Mesothelial cell of epicardium (in vitro differentiated cells): ENCODE data around the gene FES. TPM values are rescaled to one million over a fixed set of nuclear protein-coding genes. Genes with fewer than 3 reads are reported as not detected.

Source experiments
- DNase-seq, 2 experiments: peaks; one replicate each; pipeline ENCODE4 v3.0.0; 2021; ENCODE audit warnings: low spot score in 2 of 2; ENCODE audit not compliant: unreplicated experiment in 2 of 2
- H3K27ac Mint-ChIP-seq: 2 replicates; pipeline ENCODE4 v1.8.0; 2021; ENCODE audit warnings: mixed read lengths
- H3K27me3 Mint-ChIP-seq: 2 replicates; pipeline ENCODE4 v1.8.0; 2021; ENCODE audit warnings: low read depth, mixed read lengths
- H3K36me3 Mint-ChIP-seq: 2 replicates; pipeline ENCODE4 v1.8.0; 2021; ENCODE audit warnings: mixed read lengths
- H3K4me1 Mint-ChIP-seq: 2 replicates; pipeline ENCODE4 v1.8.0; 2021; ENCODE audit warnings: mixed read lengths
- H3K4me3 Mint-ChIP-seq: 2 replicates; pipeline ENCODE4 v1.8.0; 2021; ENCODE audit warnings: mild to moderate bottlenecking, moderate library complexity, mixed read lengths
- H3K9me3 Mint-ChIP-seq: 2 replicates; pipeline ENCODE4 v1.8.0; 2021; ENCODE audit warnings: mixed read lengths
- total RNA-seq: library from RNA; stranded (reverse); gene quantifications from 3 replicates; pipeline ENCODE4 v1.2.1, GENCODE V29; 2021
- TF ChIP-seq, protein P1 (sequence below): fragments of 200-600 bp; sonication (generic); IDR thresholded peaks from one replicate; pipeline ENCODE4 v1.5.0; 2021; ENCODE audit warnings: antibody characterized with exemption; ENCODE audit not compliant: unreplicated experiment

Gene FES
- total RNA-seq, 1 donor from 2014 or later = 32.6 TPM

DNA sequence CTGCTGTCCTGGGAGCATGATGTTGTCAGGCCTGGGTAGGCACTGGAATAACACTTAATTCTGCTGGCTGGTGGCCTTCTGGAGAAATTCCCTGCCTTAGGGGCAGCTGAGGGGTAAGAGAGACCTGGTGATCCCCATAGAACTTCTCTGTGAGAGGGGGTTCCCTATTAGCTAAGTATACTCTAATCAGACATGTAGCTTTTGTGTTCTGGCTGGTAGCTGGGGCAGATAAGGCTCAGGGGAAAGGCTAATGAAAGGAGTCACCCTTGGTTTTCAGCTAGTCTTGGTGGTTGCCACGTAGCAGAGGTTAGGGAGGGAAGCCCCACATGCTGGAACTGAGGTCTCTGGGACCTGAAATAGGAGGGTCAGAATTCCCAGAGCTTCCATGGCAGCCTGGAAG, 49.0 kb downstream of the FES start:
- no peak overlapping the region for H3K4me3 Mint-ChIP-seq
- H3K4me1 Mint-ChIP-seq = peaks cover 27% of the 10 kb centered on the region
- TF ChIP-seq, protein P1, sequence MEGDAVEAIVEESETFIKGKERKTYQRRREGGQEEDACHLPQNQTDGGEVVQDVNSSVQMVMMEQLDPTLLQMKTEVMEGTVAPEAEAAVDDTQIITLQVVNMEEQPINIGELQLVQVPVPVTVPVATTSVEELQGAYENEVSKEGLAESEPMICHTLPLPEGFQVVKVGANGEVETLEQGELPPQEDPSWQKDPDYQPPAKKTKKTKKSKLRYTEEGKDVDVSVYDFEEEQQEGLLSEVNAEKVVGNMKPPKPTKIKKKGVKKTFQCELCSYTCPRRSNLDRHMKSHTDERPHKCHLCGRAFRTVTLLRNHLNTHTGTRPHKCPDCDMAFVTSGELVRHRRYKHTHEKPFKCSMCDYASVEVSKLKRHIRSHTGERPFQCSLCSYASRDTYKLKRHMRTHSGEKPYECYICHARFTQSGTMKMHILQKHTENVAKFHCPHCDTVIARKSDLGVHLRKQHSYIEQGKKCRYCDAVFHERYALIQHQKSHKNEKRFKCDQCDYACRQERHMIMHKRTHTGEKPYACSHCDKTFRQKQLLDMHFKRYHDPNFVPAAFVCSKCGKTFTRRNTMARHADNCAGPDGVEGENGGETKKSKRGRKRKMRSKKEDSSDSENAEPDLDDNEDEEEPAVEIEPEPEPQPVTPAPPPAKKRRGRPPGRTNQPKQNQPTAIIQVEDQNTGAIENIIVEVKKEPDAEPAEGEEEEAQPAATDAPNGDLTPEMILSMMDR = no peak
- no peak overlapping the region for H3K27ac Mint-ChIP-seq
- no peak for DNase-seq
- H3K36me3 Mint-ChIP-seq = peaks cover 6% of the 10 kb centered on the region
- H3K27me3 Mint-ChIP-seq = no peaks in the 10 kb centered on the region
- H3K9me3 Mint-ChIP-seq = no peaks in the 10 kb centered on the region

DNA sequence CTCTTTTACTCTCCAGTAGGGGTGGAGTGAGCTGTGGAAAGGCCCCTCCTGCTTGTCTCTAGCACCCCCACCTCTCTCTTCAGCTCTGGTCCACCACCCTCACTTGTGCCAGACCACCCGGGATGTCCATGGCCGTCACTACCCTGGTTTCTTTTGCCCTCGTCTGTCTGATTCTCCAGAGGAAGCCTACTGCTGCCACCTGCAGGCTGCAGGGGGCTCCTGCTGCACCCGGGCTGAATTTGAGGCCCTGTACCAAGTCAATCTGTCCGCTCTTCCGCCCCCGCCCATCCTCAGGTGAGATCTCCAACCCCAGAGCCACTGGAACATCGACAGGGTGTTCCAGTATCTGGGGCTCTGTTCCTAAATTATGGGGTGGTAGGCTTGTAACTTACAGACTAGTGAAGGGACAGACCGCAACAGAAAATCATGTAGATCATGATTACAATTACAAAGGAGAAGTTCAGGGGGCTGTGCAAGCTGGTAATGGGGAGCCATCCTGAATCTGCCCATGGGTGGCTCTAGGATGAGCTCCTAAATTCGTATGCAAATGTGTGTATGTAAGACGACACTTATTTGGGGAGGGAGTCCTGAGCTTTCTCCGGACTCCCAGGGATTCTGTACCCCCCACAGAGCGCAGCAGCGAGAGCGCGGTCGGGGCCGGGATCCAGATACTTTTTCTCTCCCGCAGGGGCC, 50.1 kb downstream of the FES start:
- peak; percentile 54 to 83 for DNase-seq
- peaks cover 27% of the 10 kb centered on the region for H3K4me1 Mint-ChIP-seq
- peak overlapping the region; percentile 94 for H3K27ac Mint-ChIP-seq
- no peaks in the 10 kb centered on the region for H3K27me3 Mint-ChIP-seq
- no peaks in the 10 kb centered on the region for H3K9me3 Mint-ChIP-seq
- H3K4me3 Mint-ChIP-seq = peak overlapping the region; percentile 86
- H3K36me3 Mint-ChIP-seq = peaks cover 7% of the 10 kb centered on the region
- TF ChIP-seq, protein P1 = peak; percentile 57

DNA sequence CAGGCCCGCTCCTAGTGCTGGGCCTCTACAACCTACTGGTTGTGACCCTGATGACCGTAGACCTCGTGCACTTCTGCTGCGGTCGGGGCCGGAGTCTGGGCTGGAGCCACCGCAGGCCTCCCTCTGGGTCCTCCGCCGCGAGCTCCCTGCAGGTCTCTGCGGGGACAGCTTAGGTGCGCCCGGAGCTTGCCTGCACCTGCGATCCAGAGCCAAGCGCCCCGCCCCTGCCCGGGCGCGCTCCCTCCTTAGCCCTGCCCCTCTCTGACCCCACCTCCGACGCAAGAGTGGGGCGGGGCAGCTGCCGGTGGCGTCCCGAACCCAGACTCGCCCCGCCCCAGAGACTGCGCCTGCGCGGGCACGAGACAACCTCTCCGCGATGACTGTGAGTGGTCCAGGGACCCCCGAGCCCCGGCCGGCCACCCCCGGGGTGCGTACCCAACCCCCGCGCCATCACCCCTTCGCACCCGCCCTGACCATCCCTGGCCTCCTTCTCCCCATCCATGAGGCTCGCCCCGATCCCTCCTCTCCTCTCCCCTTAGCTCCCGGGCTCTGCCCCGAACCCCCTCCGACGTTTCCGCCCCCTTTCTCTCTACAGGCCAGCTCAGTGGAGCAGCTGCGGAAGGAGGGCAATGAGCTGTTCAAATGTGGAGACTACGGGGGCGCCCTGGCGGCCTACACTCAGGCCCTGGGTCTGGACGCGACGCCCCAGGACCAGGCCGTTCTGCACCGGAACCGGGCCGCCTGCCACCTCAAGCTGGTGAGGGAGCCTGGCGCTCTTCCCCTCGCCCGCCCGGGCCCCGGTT, 50.8 kb downstream of the FES start, which contains the start of gene UNC45A:
UNC45A (plus strand) TSS at position 337 of the 803 bp plus-strand sequence; CDS start at position 377, 40 bp downstream.
- H3K27me3 Mint-ChIP-seq = no peaks in the 10 kb centered on the region
- peak within 1 kb of the TSS; percentile 86 for H3K4me3 Mint-ChIP-seq
- H3K36me3 Mint-ChIP-seq = peaks cover 11% of the 10 kb centered on the region
- peak; percentile 88 to 92 for DNase-seq
- peaks cover 27% of the 10 kb centered on the region for H3K4me1 Mint-ChIP-seq
- H3K27ac Mint-ChIP-seq = peak within 1 kb of the TSS; percentile 94
- no peaks in the 10 kb centered on the region for H3K9me3 Mint-ChIP-seq
- TF ChIP-seq, protein P1 = no peak

DNA sequence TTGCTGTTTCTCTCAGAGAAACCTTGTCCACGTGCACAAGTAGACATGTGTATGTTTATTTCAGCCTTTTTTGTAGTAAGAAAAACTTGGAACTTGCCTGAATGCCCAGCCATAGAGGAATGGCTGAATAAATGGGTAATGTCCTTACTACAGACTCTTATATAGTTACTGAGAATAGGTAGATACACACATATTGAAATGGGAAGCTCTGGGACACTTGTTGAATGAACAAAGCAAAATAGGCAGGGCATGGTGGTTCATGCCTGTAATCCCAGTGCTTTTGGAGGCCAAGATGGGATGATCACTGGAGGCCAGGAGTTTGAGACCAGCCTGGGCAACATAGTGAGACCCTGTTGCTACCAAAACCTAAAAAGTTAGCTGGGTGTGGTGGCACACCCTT, 52.5 kb downstream of the FES start:
- TF ChIP-seq, protein P1 = no peak
- Mint-ChIP-seq H3K9me3 (no peaks in the 10 kb centered on the region), H3K4me1 (peaks cover 21% of the 10 kb centered on the region), H3K27ac (no peak overlapping the region), H3K27me3 (no peaks in the 10 kb centered on the region), H3K36me3 (peaks cover 21% of the 10 kb centered on the region), H3K4me3 (peak overlapping the region; percentile 86)
- no peak for DNase-seq

DNA sequence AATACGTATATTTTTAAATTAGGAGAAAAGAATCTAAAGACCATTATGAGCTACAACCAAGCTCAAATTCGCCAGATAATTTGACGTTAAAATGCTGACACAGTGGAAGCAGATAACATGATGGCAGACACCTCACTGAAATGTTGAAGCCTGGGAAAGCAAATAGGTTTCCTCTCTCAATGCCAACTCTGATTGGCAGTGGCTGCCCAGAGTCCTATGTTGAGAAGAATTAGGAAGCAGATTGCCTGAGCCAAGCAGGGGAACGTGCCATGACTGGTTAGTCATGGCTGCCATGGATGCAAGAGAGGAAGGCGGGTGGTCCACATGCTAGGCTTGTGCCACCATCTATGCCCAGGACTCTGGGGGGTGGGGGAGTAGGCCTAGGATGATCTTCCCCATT, 54.0 kb downstream of the FES start:
- Mint-ChIP-seq H3K27ac (no peak overlapping the region), H3K4me3 (no peak overlapping the region), H3K36me3 (peaks cover 28% of the 10 kb centered on the region), H3K27me3 (no peaks in the 10 kb centered on the region), H3K4me1 (peaks cover 17% of the 10 kb centered on the region), H3K9me3 (no peaks in the 10 kb centered on the region)
- DNase-seq = no peak
- TF ChIP-seq, protein P1 = no peak
